NOMO-1 treated with dmso at 0.1 percent for 144 hours (cell line): ENCODE results near the gene CEP78.
A peak's percentile ranks its signal among the peaks of the same experiment; 100 is the strongest.
"Not testable (repeated sequence)": the region's sequence is repeated elsewhere in the genome, so short reads cannot be mapped to it uniquely, and the experiment has no call there.

Experiments used
- DNase-seq: peaks from one replicate; lab custom pipeline; 2025; ENCODE audit not compliant: unreplicated experiment; lab: John Stamatoyannopoulos, UW

Gene CEP78

GRCh38 chr9:78235762-78236550 lies at the start of gene CEP78:
CEP78 (plus strand) TSS chr9:78236075; CDS start chr9:78236351, 276 bp downstream.
- DNase-seq = peak; percentile 66

GRCh38 chr9:78187763-78188484 lies 48.0 kb upstream of the CEP78 start:
- peak; percentile 1 for DNase-seq

GRCh38 chr9:78188594-78188993 lies 47.3 kb upstream of the CEP78 start:
- DNase-seq = no peak

GRCh38 chr9:78189001-78189400 lies 46.9 kb upstream of the CEP78 start:
- no peak for DNase-seq

- no peak for DNase-seq
Observed at GRCh38 chr9:78189461-78189860, 46.4 kb upstream of the CEP78 start.

GRCh38 chr9:78191931-78192330 lies 43.9 kb upstream of the CEP78 start:
- DNase-seq = no peak

- DNase-seq = no peak
Observed at GRCh38 chr9:78196258-78196657, 39.6 kb upstream of the CEP78 start.

- DNase-seq = not testable (repeated sequence)
Observed at GRCh38 chr9:78201158-78201777, 34.6 kb upstream of the CEP78 start.

- no peak for DNase-seq
Observed at GRCh38 chr9:78207319-78207718, 28.6 kb upstream of the CEP78 start.

- DNase-seq = no peak
Observed at GRCh38 chr9:78207901-78208300, 28.0 kb upstream of the CEP78 start.

GRCh38 chr9:78209127-78209526 lies 26.7 kb upstream of the CEP78 start:
- DNase-seq = no peak

- no peak for DNase-seq
Observed at GRCh38 chr9:78210841-78211301, 25.0 kb upstream of the CEP78 start.

GRCh38 chr9:78212868-78213267 lies 23.0 kb upstream of the CEP78 start:
- no peak for DNase-seq

GRCh38 chr9:78213712-78214111 lies 22.2 kb upstream of the CEP78 start:
- DNase-seq = no peak

GRCh38 chr9:78214492-78214891 lies 21.4 kb upstream of the CEP78 start:
- no peak for DNase-seq

GRCh38 chr9:78215706-78216105 lies 20.2 kb upstream of the CEP78 start:
- no peak for DNase-seq

GRCh38 chr9:78218890-78219289 lies 17.0 kb upstream of the CEP78 start:
- no peak for DNase-seq

GRCh38 chr9:78221425-78221824 lies 14.4 kb upstream of the CEP78 start:
- DNase-seq = no peak

GRCh38 chr9:78221841-78222240 lies 14.0 kb upstream of the CEP78 start:
- not testable (repeated sequence) for DNase-seq

GRCh38 chr9:78230761-78231160 lies 5.1 kb upstream of the CEP78 start:
- DNase-seq = no peak

GRCh38 chr9:78232471-78232870 lies 3.4 kb upstream of the CEP78 start:
- DNase-seq = not testable (repeated sequence)

GRCh38 chr9:78234810-78235209 lies 1.1 kb upstream of the CEP78 start:
- no peak for DNase-seq
